ENCODE results near the gene IFITM10.
"Not testable (repeated sequence)": the region's sequence is repeated elsewhere in the genome, so short reads cannot be mapped to it uniquely, and the experiment has no call there.

DNA sequence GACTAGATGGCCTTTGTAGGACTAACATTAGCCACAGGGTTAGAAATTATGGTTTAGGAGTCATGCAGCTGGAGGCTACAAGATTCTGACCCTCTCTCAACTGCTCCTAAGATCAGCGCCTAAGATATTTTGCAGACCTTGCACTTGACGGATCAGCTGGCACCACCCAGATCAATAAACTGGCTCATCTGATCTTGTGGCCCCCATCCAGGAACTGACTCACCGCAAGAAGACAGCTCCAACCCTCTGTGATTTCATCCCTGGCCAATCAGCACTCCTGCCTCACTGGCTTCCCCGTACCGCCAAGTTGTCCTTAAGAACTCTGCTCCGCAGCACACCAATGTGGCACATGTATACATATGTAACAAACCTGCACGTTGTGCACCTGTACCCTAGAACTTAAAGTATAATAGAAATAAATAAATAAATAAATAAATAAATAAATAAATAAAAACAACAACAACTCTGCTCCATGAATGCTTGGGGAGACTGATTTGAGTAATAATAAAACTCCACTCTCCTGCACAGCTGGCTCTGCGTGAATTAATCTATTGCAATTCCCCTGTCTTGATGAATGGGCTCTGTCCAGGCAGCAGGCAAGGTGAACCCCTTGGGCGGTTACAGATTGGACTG lies 19.0 kb upstream of the IFITM10 start:
- TF ChIP-seq CTCF (conservative IDR thresholded peaks at IDR 0.05 in 1 of 2, IDR thresholded peaks at IDR 0.05 in 1 of 2; ENCODE audit: extremely low read depth in 1 of 2, insufficient read depth in 1 of 2, low read depth in 1 of 2, low read length in 2 of 2); EZH2 (IDR thresholded peaks at IDR 0.05; ENCODE audit: borderline replicate concordance, low read length): not testable (repeated sequence)

Data from mammary epithelial cell (primary cell).